WI38 (cell line): Measurements from ENCODE around the gene TIMM29.

Experiments used
- H3K4me3 ChIP-seq: 2 replicates; pipeline ENCODE4 v1.5.1; 2011; ENCODE audit warnings: low read depth, mild to moderate bottlenecking, control low read depth, low read length
- TF ChIP-seq, protein P1 (sequence below): IDR thresholded peaks from 2 replicates; pipeline ENCODE4 v1.5.1; 2012; ENCODE audit warnings: low read depth, mild to moderate bottlenecking, control low read depth, low read length

TIMM29 gene

DNA sequence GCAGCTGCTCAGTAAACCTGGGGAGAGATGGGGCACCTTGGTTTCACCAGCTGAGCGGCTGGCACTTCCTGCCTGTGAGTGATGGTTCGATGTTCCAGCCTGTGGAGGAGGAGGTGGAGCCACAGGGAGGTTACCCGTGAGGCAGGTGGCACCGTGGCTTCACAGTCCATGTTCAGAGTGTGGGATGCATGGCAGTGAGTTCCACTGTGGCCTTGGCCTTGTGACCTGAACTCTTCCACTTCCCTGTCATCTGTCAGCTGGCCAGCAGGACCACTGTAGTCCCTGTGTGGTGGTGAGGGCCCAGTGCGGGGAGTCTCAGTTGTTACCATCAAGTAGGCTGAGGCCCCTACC, 49.1 kb downstream of the TIMM29 start:
- TF ChIP-seq, protein P1, sequence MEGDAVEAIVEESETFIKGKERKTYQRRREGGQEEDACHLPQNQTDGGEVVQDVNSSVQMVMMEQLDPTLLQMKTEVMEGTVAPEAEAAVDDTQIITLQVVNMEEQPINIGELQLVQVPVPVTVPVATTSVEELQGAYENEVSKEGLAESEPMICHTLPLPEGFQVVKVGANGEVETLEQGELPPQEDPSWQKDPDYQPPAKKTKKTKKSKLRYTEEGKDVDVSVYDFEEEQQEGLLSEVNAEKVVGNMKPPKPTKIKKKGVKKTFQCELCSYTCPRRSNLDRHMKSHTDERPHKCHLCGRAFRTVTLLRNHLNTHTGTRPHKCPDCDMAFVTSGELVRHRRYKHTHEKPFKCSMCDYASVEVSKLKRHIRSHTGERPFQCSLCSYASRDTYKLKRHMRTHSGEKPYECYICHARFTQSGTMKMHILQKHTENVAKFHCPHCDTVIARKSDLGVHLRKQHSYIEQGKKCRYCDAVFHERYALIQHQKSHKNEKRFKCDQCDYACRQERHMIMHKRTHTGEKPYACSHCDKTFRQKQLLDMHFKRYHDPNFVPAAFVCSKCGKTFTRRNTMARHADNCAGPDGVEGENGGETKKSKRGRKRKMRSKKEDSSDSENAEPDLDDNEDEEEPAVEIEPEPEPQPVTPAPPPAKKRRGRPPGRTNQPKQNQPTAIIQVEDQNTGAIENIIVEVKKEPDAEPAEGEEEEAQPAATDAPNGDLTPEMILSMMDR, result no peak
- no peak overlapping the region for H3K4me3 ChIP-seq
